Activated T-cell treated with anti-CD3 and anti-CD28 coated beads, Interleukin-2, amount 50 U/mL, for 24 hours (primary cell): ENCODE measurements around the gene THBS4.

Experiments used
- DNase-seq: peaks from one replicate; pipeline ENCODE4 v3.0.0-alpha.2; 2020
- H3K27ac Mint-ChIP-seq: 2 replicates; pipeline ENCODE4 v1.8.0; 2020; ENCODE audit warnings: mild to moderate bottlenecking, mixed read lengths
- H3K27me3 Mint-ChIP-seq: 2 replicates; pipeline ENCODE4 v1.8.0; 2020; ENCODE audit warnings: mixed read lengths
- H3K36me3 Mint-ChIP-seq: 2 replicates; pipeline ENCODE4 v1.8.0; 2020; ENCODE audit warnings: low read depth, mixed read lengths
- H3K4me1 Mint-ChIP-seq: 2 replicates; pipeline ENCODE4 v1.8.0; 2020; ENCODE audit warnings: low read depth, mixed read lengths
- H3K4me3 Mint-ChIP-seq: 2 replicates; pipeline ENCODE4 v1.8.0; 2020; ENCODE audit warnings: mild to moderate bottlenecking, moderate library complexity, mixed read lengths
- H3K9me3 Mint-ChIP-seq: 2 replicates; pipeline ENCODE4 v1.8.0; 2020; ENCODE audit warnings: mixed read lengths

Gene THBS4

DNA sequence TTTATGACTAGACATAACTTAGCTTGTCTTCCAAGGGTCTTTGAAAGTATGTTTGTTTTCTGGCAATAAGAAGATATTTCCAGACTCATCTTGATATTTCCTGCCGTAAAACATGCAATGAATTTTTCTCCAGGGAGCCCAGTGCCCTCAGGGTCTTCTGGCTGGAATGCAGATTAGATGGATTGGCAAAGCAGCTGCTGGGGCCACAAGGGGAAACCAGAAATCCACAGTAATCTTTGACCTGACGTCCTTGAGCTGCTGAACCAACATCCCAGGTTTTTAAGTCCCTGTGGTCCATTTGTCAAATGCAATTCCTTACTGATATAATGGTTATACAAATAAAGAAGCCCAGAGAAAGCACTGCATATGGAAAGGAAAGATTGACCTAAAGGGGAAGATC is 93.0 kb downstream of the THBS4 start:
- DNase-seq: no peak
- Mint-ChIP-seq H3K27me3 (no peaks in the 10 kb centered on the region), H3K36me3 (peaks cover 13% of the 10 kb centered on the region), H3K4me1 (peaks cover 72% of the 10 kb centered on the region), H3K27ac (no peak overlapping the region), H3K4me3 (no peak overlapping the region), H3K9me3 (peaks cover 9% of the 10 kb centered on the region)

DNA sequence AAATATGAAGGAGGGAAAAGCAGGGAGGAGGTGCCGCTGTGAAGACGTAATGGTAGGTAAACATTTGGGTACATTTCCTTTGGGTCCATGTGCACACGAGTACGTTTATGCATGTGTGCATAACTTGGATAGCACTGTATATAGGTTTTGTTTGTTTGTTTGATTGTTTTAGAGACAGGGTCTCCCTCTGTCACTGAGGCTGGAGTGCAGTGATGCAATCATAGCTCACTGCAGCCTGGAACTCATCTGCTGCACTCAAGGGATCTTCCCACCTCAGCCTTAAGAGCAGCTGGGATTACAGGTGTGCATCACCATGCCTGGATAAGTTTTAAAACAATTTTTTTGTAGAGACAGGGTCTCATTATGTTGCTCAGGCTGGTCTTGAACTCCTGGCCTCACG is 94.0 kb downstream of the THBS4 start:
- Mint-ChIP-seq H3K4me3 (no peak overlapping the region), H3K27ac (no peak overlapping the region), H3K9me3 (peaks cover 9% of the 10 kb centered on the region), H3K4me1 (peaks cover 73% of the 10 kb centered on the region), H3K36me3 (peaks cover 10% of the 10 kb centered on the region), H3K27me3 (no peaks in the 10 kb centered on the region)
- no peak for DNase-seq
